Measurements from ENCODE around the gene LENG1.

Gene LENG1

GRCh38 chr19:54137699-54138488 lies 21.6 kb downstream of the LENG1 start, which contains the start of gene CNOT3:
Gene CNOT3, plus strand, starts transcription at chr19:54137762. Its CDS starts 5,217 bp downstream, at chr19:54142979.
- DNase-seq, result no peak

DNA sequence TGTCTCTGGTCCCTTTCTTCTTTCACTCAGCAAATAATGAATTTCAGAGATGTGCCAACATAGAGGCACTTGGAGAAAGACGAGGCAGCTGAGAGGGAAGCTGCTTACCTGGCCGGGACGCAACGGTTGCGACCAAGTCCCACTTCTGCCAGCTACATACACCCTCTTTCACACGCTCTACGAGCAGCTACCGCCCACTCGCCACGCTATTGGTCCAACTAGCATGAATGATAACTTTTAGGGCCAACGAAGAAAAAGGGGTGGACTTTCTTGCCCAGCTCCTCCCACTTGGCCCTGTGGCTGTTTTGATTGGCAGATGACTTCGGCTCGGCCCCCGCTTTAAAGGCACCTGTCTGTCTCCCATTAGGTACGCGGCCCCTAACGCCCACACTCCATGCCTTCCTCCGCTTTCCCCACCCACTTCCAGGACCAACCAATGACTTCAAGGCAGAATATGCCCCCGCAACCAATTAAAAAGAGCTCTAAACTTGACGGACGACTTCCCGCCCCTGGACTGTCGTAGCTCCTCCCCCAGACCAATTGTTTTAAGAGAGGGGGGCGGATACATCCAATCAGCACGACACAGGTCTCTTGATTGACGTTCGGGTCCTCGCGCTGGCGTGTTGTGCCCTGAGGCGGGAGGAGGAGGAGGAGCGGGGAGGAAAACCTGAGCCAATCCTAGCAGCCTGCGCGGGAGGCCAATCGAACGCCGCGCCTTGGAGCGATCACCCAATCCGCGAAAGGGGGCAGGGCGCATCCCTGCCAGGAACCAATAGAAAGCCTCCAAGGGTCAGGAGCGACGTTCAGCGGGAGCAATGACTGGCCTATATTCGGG lies 22.4 kb downstream of the LENG1 start:
- peak; percentile 96 for DNase-seq

- no peak for DNase-seq
Measured at GRCh38 chr19:54136086-54136863, 23.2 kb downstream of the LENG1 start.

DNA sequence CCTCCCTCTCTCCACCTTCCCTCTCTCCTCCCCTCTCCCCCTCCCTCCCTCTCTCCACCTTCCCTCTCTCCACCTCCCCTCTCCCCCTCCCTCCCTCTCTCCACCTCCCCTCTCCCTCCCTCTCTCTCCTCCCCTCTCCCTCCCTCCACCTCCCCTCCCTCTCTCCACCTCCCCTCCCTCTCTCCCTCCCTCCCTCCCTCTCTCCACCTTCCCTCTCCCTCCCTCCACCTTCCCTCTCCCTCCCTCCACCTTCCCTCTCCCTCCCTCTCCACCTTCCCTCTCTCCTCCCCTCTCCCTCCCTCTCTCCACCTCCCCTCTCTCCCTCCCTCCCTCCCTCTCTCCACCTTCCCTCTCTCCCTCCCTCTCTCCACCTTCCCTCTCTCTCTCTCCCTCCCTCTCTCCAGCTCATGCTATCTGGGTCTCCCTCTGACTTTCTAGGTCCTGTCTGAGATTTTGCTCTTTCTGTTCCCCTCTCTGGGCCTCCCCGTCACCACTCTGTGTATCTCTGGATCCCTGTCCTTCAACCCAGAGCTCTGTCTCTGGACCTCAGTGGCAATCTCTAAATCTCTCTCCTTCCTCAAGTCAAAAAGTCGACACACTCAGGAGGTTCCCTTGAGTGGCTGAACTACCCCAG lies 25.4 kb downstream of the LENG1 start:
- no peak for DNase-seq

- no peak for DNase-seq
Measured at GRCh38 chr19:54133312-54133956, 26.1 kb downstream of the LENG1 start.

DNA sequence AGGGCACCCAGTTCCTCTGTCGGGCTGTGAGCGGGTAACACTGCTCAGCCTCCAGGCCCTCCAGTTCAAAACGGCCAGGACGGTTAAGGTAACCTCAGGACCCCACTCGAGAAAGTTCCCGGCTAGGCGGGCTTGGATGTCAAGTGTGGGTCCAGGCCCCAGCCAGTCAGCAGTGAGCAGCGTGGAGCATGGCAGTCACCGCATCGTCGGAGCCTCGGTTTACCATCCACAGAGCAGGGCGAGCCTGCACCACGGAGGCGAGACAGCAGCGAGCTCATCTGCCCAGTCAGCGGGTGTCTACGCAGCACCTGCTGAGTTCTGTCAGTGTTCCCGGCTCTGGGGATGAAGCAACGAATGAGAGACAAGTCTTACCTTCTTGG lies 29.9 kb downstream of the LENG1 start:
- DNase-seq, result no peak

- no peak for DNase-seq
Measured at GRCh38 chr19:54128796-54129616, 30.5 kb downstream of the LENG1 start.

DNA sequence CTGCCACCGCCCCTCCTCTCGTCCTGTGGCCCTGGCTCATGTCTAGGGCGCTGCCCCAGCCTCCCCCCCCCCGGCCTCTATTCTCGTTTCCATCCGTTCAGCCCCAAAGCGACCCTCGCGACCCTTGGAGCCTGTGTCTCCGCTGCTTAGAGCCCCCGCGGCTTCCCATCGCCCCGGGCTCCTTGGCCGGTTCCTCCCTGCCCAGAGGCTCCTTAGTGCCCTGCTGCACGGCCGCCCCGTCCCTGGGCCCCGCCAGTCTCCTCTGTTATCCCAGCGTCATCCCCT lies 31.1 kb downstream of the LENG1 start:
- DNase-seq, result no peak

- no peak for DNase-seq
Measured at GRCh38 chr19:54127688-54128440, 31.7 kb downstream of the LENG1 start.

DNA sequence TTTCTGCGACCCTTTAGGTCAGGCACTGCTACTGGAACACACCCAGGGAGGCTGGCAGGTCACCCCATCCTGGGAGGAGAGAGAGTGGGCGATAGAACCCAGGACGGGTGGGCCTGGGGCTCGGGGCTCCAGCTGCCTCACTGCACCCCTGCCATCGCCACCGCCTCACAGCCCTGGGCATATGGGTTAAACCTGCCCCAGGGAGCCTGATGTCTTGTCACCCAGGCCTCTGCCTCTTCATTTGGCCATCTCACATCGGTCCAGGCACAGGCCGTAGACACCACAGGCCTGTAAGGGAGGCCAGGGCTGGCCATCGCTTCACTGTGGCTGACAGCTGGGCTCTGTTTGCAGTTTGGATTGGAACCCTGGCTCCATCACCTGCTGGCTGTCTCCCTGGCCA lies 33.8 kb downstream of the LENG1 start:
- DNase-seq, result no peak

DNA sequence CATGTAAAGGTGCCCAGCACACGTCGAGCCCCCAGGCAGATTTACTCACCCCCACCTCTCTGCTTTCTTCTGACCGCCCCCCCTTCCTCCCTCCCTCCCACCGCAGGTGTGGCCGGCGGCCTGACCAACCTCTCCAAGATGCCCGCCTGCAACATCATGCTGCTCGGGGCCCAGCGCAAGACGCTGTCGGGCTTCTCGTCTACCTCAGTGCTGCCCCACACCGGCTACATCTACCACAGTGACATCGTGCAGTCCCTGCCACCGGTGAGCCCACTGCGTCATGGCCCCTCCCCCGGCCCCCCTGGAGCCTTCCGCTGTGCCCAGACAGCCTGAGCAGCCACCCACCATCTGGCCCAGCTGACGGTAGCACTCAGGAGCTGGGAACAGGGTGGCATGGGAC lies 35.1 kb downstream of the LENG1 start:
- DNase-seq, result no peak

DNA sequence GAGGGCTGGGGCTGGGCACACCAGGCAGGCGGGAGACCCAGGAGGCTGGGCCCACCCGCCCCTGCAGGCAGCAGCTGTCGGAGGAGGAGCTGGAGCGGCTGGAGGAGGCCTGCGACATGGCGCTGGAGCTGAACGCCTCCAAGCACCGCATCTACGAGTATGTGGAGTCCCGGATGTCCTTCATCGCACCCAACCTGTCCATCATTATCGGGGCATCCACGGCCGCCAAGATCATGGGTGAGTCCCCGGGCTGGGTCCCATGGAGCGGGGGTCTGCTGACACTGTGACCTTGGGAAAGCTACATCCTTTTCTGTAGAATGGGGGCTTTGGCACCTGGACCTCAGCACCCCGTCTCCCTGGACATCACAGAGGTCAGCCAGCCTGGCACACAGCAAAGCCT lies 35.8 kb downstream of the LENG1 start:
- no peak for DNase-seq

DNA sequence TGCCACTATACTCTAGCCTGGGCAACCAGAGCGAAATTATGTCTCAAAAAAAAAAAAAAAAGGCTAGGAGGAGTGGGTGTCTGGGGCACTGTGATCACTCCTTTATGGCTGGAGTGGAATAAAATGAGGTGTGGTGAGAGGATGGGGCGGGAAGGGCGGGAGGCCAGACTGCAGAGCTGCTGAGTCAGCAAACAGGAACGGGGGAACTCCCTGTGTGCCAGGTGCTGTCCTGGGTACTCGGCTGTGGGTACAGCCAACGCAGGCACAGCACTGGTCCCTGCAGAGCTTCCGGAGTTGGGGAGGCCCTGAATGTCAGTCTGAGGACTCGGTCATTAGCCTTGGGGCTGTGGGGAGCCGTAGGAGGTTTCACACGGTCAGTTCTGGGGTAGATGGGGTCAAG lies 38.3 kb downstream of the LENG1 start:
- no peak for DNase-seq

- peak; percentile 97 for DNase-seq
Measured at GRCh38 chr19:54115109-54116063, 44.1 kb downstream of the LENG1 start, which contains the start of the genes PRPF31 and TFPT. Gene PRPF31, plus strand, starts transcription at chr19:54115754. Its CDS starts 2,525 bp downstream, at chr19:54118279. Gene TFPT, minus strand, starts transcription at chr19:54115657. Its CDS starts 388 bp downstream, at chr19:54115269.

GRCh38 chr19:54114340-54115108 lies 45.0 kb downstream of the LENG1 start:
- peak; percentile 23 for DNase-seq

- DNase-seq, result no peak
Measured at GRCh38 chr19:54109651-54110050, 49.9 kb downstream of the LENG1 start.

GRCh38 chr19:54108496-54108895 lies 51.0 kb downstream of the LENG1 start:
- DNase-seq, result no peak

DNA sequence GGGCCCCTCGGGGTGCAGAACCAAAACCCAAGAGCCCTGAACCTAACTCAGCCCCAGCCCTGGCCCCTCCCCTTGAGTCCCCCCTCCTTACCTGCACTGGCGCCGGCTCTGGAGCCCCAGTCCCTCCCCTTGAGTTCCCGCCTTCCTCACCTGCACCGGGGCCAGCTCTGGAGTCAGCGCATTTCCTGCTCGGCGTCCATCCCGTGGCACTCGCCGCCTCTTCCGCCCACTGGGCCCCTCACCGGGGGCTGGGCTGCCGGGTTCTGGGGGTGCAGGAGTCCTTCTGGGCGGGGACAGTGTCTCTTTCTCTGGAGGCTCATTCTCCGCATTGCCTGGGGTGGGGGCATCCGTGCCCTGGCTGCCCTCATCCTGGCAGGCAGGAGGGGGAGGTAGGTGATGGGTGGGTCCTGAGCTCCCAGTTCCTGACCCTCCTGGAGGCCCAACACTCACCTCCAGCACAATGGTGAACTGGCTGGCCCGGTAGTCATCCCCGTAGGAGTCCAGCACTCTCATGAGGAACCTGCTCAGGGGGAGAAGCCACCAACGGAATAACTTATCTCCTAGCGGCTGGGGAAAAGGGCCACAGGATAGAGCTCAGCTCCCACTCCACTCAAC lies 51.5 kb downstream of the LENG1 start:
- no peak for DNase-seq
